Endothelial cell of umbilical vein (primary cell): ENCODE data around the gene APBB2. TPM values are rescaled to one million over a fixed set of nuclear protein-coding genes. Genes with fewer than 3 reads are reported as not detected.
A peak's percentile ranks its signal among the peaks of the same experiment; 100 is the strongest.

Experiments
- BruUV-seq: library from RNA; stranded (reverse); fragments of 400-500 nt; replicated peaks from 2 replicates; lab custom pipeline; 2021; lab: Mats Ljungman, UMichigan
- CTCF ChIA-PET: fragments of 300-600, 350-600 bp; sonication (Branson Sonifier 250); formaldehyde crosslinking; loops from one replicate; lab custom pipeline; 2021; ENCODE audit warnings: antibody characterized with exemption, inconsistent platforms; lab: Charles Lee
- POLR2A ChIA-PET: fragments of 300-600, 350-600 bp; sonication (Branson Sonifier 250); formaldehyde crosslinking; loops from one replicate; lab custom pipeline; 2021; ENCODE audit warnings: antibody characterized with exemption, inconsistent platforms; lab: Charles Lee
- DNase-seq: peaks from one replicate; pipeline ENCODE4 v3.0.0-alpha.2; 2011; ENCODE audit warnings: low read depth, low spot score
- FAIRE-seq: peaks from 2 replicates; lab custom pipeline; 2011; peaks lifted over from hg19 to GRCh38; lab: Jason Lieb, UNC
- H2AFZ ChIP-seq: 2 replicates; pipeline ENCODE4 v1.6.0; 2012; ENCODE audit warnings: low read depth, low read length, control low read depth, inconsistent platforms
- H3K27ac ChIP-seq: 2 replicates; pipeline ENCODE4 v1.5.1; 2011; ENCODE audit warnings: low read depth, mild to moderate bottlenecking, control low read depth, low read length, moderate library complexity; ENCODE audit not compliant: insufficient read depth
- H3K27me3 ChIP-seq, 2 experiments: 2 replicates each; pipeline versions ENCODE4 v1.6.0 to v1.6.1; 2011; ENCODE audit warnings: low read length in 2 of 2, mixed read lengths in 1 of 2; ENCODE audit not compliant: control insufficient read depth in 2 of 2, insufficient read depth in 2 of 2
- H3K36me3 ChIP-seq, 2 experiments: 2 replicates in 1 of 2; 3 replicates in 1 of 2; pipeline ENCODE4 v1.5.1; 2011; ENCODE audit warnings: low read length in 2 of 2, mild to moderate bottlenecking in 1 of 2, moderate library complexity in 1 of 2; ENCODE audit not compliant: control insufficient read depth in 2 of 2, insufficient read depth in 2 of 2; ENCODE audit errors: extremely low read depth in 1 of 2
- H3K4me1 ChIP-seq: 3 replicates; pipeline ENCODE4 v1.5.1; 2011; ENCODE audit warnings: mild to moderate bottlenecking, low read length; ENCODE audit not compliant: control insufficient read depth, insufficient read depth; ENCODE audit errors: extremely low read depth
- H3K4me2 ChIP-seq: 2 replicates; pipeline ENCODE4 v1.6.1; 2011; ENCODE audit warnings: low read length, control low read depth, mixed read lengths; ENCODE audit not compliant: insufficient read depth
- H3K4me3 ChIP-seq, 3 experiments: fragments of 200-600 bp in 1 of 3; sonication (generic), shearing (Covaris generic) in 1 of 3; replicated peaks in 1 of 3; 2 replicates each; pipeline ENCODE4 v1.5.1; 2011 to 2016; ENCODE audit warnings: control low read depth in 3 of 3, low read length in 3 of 3, mild to moderate bottlenecking in 2 of 3, inconsistent platforms in 1 of 3, low read depth in 1 of 3, moderate library complexity in 1 of 3; ENCODE audit not compliant: insufficient read depth in 1 of 3
- H3K79me2 ChIP-seq: 2 replicates; pipeline ENCODE4 v1.6.0; 2012; ENCODE audit warnings: low read length, inconsistent platforms; ENCODE audit not compliant: control insufficient read depth, insufficient read depth
- H3K9ac ChIP-seq: replicated peaks from 2 replicates; pipeline ENCODE3; 2011; ENCODE audit warnings: low read length, control low read depth; ENCODE audit not compliant: insufficient read depth; ENCODE audit errors: extremely low read depth
- H3K9me1 ChIP-seq: replicated peaks from 3 replicates; pipeline ENCODE4 v1.6.0; 2011; ENCODE audit warnings: mild to moderate bottlenecking, low read length; ENCODE audit not compliant: control insufficient read depth, insufficient read depth; ENCODE audit errors: extremely low read depth
- H3K9me3 ChIP-seq: replicated peaks from 2 replicates; pipeline ENCODE4 v1.5.1; 2012; ENCODE audit warnings: low read length, inconsistent platforms; ENCODE audit not compliant: control insufficient read depth, insufficient read depth
- H4K20me1 ChIP-seq: replicated peaks from 2 replicates; pipeline ENCODE3; 2011; ENCODE audit warnings: mild to moderate bottlenecking, low read length; ENCODE audit not compliant: control insufficient read depth, insufficient read depth; ENCODE audit errors: extremely low read depth
- EZH2 ChIP-seq: IDR thresholded peaks from 2 replicates; pipeline ENCODE4 v1.6.1; 2012; ENCODE audit warnings: borderline replicate concordance, low read depth, mild to moderate bottlenecking, moderate library complexity, low read length, inconsistent platforms; ENCODE audit not compliant: severe bottlenecking
- FOS ChIP-seq: IDR thresholded peaks from 2 replicates; pipeline ENCODE4 v1.6.1; 2011; ENCODE audit warnings: mild to moderate bottlenecking, low read length, moderate library complexity, borderline replicate concordance; ENCODE audit not compliant: insufficient read depth
- GATA2 ChIP-seq: IDR thresholded peaks from 2 replicates; pipeline ENCODE4 v1.7.0; 2011; ENCODE audit warnings: low read depth, mild to moderate bottlenecking, moderate library complexity, mixed read lengths, low read length; ENCODE audit not compliant: insufficient read length, insufficient read depth
- JUN ChIP-seq: IDR thresholded peaks from 2 replicates; pipeline ENCODE4 v1.6.1; 2011; ENCODE audit warnings: borderline replicate concordance, low read depth; ENCODE audit not compliant: insufficient read length, insufficient read depth
- MYC ChIP-seq: IDR thresholded peaks from one replicate; pipeline ENCODE4 v1.6.1; 2011; ENCODE audit warnings: mild to moderate bottlenecking, low read depth, low read length
- POLR2A ChIP-seq: IDR thresholded peaks from 2 replicates; pipeline ENCODE4 v1.6.1; 2012; ENCODE audit warnings: low read depth, mild to moderate bottlenecking, control low read depth, low read length
- POLR2AphosphoS5 ChIP-seq: IDR thresholded peaks from 2 replicates; pipeline ENCODE4 v1.6.1; 2012; ENCODE audit warnings: low read depth, mild to moderate bottlenecking, control low read depth, low read length, moderate library complexity; ENCODE audit not compliant: insufficient read depth
- dilution Hi-C: fragments of 300-500 bp; cut with MboI; formaldehyde crosslinking; loops from one replicate; pipeline ENCODE4 v1.15.0; 2019; ENCODE audit warnings: low sequenced_read_pairs; ENCODE audit not compliant: extremely low pct_ligation_motif_present
- intact Hi-C: fragments of 100-400 bp; cut with micrococcal nuclease; formaldehyde crosslinking; loops from one replicate; pipeline ENCODE4 v1.10.0; 2022
- polyA plus RNA-seq, 4 experiments: library from polyadenylated mRNA; depleted of rRNA in 3 of 4; stranded (reverse) in 3 of 4; unstranded in 1 of 4; fragments of >200 nt; gene quantifications; 2 replicates each; pipeline versions ENCODE4 v1.2.1 to v1.2.3, GENCODE V29; 2011 to 2012; ENCODE audit warnings: missing spikeins in 1 of 4
- total RNA-seq: library from RNA; stranded (reverse); gene quantifications from 2 replicates; pipeline ENCODE4 v1.2.3, GENCODE V29; 2021
- TF ChIP-seq, protein P1 (sequence below): IDR thresholded peaks from 2 replicates; pipeline ENCODE4 v1.6.1; 2011; ENCODE audit not compliant: insufficient read depth, insufficient read length
- TF ChIP-seq, protein P2 (sequence below), 2 donors: IDR thresholded peaks; 1 replicate in 1 of 2; 2 replicates in 1 of 2; pipeline ENCODE4 v1.5.1; 2011; ENCODE audit warnings: low read length in 2 of 2, mild to moderate bottlenecking in 2 of 2, moderate library complexity in 2 of 2, control low read depth in 1 of 2, inconsistent platforms in 1 of 2, low read depth in 1 of 2; ENCODE audit not compliant: insufficient read depth in 1 of 2; ENCODE audit errors: extremely low read depth in 1 of 2

Gene APBB2
- total and polyA plus RNA-seq, 2 donors (not counting 3 experiments of a cell fraction or from before 2014, with no cell fraction given) = 79.8 to 124 TPM

- peaks cover 14 to 15% of the 10 kb centered on the region in 2 experiments for H3K27me3 ChIP-seq
- H2AFZ ChIP-seq = peak overlapping the region; percentile 10
- dilution Hi-C loops (no loop called here), intact Hi-C loops (loop anchor here (5.0 kb wide), 1 partner anchor 40 kb away; no protein-coding TSS in a partner anchor)
- peaks cover 15% of the 10 kb centered on the region for H3K79me2 ChIP-seq
- H3K9me1 ChIP-seq = no peaks in the 10 kb centered on the region
- H4K20me1 ChIP-seq = no peaks in the 10 kb centered on the region
- no peaks in the 10 kb centered on the region for H3K9me3 ChIP-seq
- ChIA-PET CTCF (interaction anchor here (0.9 to 5.8 kb wide), 9 partner anchors 24 to 405 kb away, joined by 3 to 40 read pairs (median 8); no protein-coding TSS in a partner anchor), POLR2A (interaction anchor here (1.0 to 2.1 kb wide), 4 partner anchors 11 to 329 kb away, joined by 4 to 7 read pairs (median 6); no protein-coding TSS in a partner anchor)
- H3K4me2 ChIP-seq = peak overlapping the region; percentile 76
- H3K4me1 ChIP-seq = peaks cover 12% of the 10 kb centered on the region
- BruUV-seq = no TSS peak
- peak overlapping the region; percentile 35 to 54 (median 48) for H3K4me3 ChIP-seq
- H3K27ac ChIP-seq = peak overlapping the region; percentile 0
- peak overlapping the region; percentile 55 for H3K9ac ChIP-seq
- TF ChIP-seq MYC = peak; percentile 43
- no peak for TF ChIP-seq JUN
- TF ChIP-seq, protein P1, sequence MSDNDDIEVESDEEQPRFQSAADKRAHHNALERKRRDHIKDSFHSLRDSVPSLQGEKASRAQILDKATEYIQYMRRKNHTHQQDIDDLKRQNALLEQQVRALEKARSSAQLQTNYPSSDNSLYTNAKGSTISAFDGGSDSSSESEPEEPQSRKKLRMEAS = peak; percentile 75
- DNase-seq = peak; percentile 36
- FAIRE-seq = no peak
- peaks cover 0 to 2% of the 10 kb centered on the region in 2 experiments for H3K36me3 ChIP-seq
These were observed 43.0 kb upstream of the APBB2 start for GRCh38 chr4:41257257-41257901.

DNA sequence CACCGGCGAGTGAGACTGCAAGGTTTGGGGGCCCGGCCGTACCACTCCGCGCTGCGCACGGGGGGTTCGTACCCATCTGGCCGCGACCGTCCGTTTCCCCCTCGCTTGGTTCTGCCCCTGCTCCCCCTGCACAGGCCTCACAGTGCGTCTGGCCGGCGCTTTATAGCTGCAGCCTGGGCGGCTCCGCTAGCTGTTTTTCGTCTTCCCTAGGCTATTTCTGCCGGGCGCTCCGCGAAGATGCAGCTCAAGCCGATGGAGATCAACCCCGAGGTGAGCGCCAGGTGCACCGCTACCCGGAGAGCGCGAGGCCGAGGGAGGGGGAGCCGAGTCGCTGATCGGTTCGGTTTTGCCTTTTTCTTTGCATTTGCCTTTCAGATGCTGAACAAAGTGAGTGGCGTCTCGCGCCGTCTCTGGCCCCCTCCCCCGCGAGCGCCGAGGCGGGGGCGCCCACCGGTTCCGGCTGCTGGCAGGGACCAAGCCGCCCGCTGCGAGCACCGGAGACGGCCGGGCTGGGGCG, 42.5 kb upstream of the APBB2 start, which contains the start of gene UCHL1:
Gene UCHL1, plus strand, starts transcription at position 189 of the 517 bp plus-strand sequence. Its CDS starts 49 bp downstream, at position 238.
- H3K9ac ChIP-seq = peak within 1 kb of the TSS; percentile 55
- H3K4me3 ChIP-seq = peak within 1 kb of the TSS; percentile 35 to 54 (median 48)
- no peaks in the 10 kb centered on the region for H3K9me3 ChIP-seq
- BruUV-seq = no TSS peak
- H3K27ac ChIP-seq = peak within 1 kb of the TSS; percentile 0
- ChIA-PET CTCF (interaction anchor here (0.8 to 5.8 kb wide), 8 partner anchors 11 to 406 kb away, joined by 3 to 40 read pairs (median 4); partner anchors contain the start of gene APBB2), POLR2A (interaction anchor here (0.6 to 2.1 kb wide), 6 partner anchors 10 to 329 kb away, joined by 3 to 7 read pairs (median 4); partner anchors contain the start of gene APBB2)
- intact Hi-C loops (loop anchor here (5.0 kb wide), 1 partner anchor 39 kb away; no protein-coding TSS in a partner anchor), dilution Hi-C loops (no loop called here)
- no peak for FAIRE-seq
- H3K9me1 ChIP-seq = no peaks in the 10 kb centered on the region
- peak within 1 kb of the TSS; percentile 57 for H2AFZ ChIP-seq
- peak within 1 kb of the TSS; percentile 76 for H3K4me2 ChIP-seq
- no peaks in the 10 kb centered on the region for H4K20me1 ChIP-seq
- H3K36me3 ChIP-seq = no peaks in the 10 kb centered on the region
- DNase-seq = peak; percentile 62
- TF ChIP-seq, protein P2, sequence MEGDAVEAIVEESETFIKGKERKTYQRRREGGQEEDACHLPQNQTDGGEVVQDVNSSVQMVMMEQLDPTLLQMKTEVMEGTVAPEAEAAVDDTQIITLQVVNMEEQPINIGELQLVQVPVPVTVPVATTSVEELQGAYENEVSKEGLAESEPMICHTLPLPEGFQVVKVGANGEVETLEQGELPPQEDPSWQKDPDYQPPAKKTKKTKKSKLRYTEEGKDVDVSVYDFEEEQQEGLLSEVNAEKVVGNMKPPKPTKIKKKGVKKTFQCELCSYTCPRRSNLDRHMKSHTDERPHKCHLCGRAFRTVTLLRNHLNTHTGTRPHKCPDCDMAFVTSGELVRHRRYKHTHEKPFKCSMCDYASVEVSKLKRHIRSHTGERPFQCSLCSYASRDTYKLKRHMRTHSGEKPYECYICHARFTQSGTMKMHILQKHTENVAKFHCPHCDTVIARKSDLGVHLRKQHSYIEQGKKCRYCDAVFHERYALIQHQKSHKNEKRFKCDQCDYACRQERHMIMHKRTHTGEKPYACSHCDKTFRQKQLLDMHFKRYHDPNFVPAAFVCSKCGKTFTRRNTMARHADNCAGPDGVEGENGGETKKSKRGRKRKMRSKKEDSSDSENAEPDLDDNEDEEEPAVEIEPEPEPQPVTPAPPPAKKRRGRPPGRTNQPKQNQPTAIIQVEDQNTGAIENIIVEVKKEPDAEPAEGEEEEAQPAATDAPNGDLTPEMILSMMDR (IDR thresholded peaks at IDR 0.05; ENCODE audit: extremely low read depth in 1 of 2, insufficient read depth in 1 of 2, low read depth in 1 of 2, low read length in 2 of 2) = no peak
- TF ChIP-seq JUN (no peak), FOS (no peak), POLR2A (peak; percentile 92), POLR2AphosphoS5 (peak; percentile 73), GATA2 (no peak), MYC (no peak), EZH2 (peak; percentile 35)
- TF ChIP-seq, protein P1 = no peak
- peaks cover 15% of the 10 kb centered on the region in 2 experiments for H3K27me3 ChIP-seq
- H3K4me1 ChIP-seq = peaks cover 12% of the 10 kb centered on the region
- peaks cover 15% of the 10 kb centered on the region for H3K79me2 ChIP-seq
